Camera-type eye (tissue), 1 donor: ENCODE measurements around the gene ZFPL1. TPM values are rescaled to one million over a fixed set of nuclear protein-coding genes. Genes with fewer than 3 reads are reported as not detected.

Experiments used
- total RNA-seq: library from RNA; depleted of rRNA; stranded (reverse); fragments of >200 nt; gene quantifications from one replicate; pipeline ENCODE4 v1.2.3, GENCODE V29; 2014

The ZFPL1 gene
- total RNA-seq: 28.7 TPM

GRCh38 chr11:65083834-65084597, at the start of gene ZFPL1, which contains the start of gene CDCA5:
Gene ZFPL1, plus strand, starts transcription at chr11:65084222. Its CDS starts 477 bp downstream, at chr11:65084699.
Gene CDCA5, minus strand, starts transcription at chr11:65084040. Its CDS starts 62 bp downstream, at chr11:65083978.

DNA sequence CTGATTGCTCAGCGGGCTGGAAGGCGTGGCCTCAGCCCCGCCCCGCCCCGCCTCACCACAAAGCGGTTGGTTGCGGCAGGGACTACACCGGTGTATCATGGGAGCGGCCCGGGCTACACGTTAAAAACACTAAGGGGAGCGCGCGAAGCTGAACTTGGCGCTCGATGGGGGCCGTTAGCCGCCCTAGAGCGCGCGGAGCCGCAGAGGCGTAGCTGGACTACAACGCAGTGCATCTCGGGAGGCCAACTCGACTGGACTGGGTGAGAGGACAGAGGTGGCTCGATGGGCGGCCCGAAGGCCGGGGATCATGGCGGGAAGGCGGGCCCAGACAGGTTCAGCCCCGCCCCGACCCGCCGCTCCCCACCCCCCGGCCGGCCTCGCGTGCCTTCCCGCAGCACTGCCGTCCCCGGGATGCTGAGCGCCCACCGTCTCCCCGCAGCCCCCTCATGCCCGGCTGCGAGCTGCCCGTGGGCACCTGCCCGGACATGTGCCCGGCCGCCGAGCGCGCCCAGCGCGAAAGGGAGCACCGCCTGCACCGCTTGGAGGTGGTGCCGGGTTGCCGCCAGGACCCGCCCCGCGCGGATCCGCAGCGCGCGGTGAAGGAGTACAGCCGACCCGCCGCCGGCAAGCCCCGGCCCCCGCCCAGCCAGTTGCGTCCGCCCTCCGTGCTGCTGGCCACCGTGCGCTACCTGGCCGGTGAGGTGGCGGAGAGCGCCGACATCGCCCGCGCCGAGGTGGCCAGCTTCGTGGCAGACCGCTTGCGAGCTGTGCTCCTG, 43.0 kb upstream of the ZFPL1 start, which contains the start of gene SAC3D1:
SAC3D1 (plus strand) TSS at position 364 of the 776 bp plus-strand sequence; CDS start at position 447, 83 bp downstream.

DNA sequence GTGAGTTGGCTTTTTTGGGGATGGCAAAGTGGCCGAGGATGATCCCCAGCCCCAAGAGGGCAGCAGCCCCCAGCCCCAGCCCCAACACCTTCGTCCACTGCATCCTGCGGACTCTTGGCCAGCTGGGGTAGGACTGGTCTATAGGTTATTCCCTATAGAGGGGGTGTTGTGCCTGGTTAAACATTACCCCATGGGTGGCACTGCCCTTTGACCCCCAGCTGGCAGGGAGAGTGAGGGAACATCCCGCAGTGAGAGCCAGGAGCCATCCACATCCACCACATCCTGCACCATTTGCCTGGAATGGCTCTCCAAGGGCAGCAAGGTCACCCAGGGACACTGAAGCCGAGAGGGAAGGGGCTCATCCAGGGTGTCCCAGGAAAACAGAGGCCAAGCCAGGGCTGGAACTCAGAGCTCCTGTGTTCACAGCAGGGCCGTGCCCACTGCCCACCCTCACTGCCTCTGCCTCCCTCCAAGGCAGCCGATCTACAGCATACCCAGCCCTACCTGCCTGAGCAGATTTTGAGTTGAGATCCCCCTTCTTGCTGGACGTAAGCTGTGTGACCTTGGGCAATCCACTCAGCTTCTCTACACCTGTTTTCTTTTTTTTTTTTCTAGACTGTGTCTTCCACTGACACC, 25.5 kb upstream of the ZFPL1 start, which contains the start of gene NAALADL1:
NAALADL1 (minus strand) TSS at position 135 of the 636 bp plus-strand sequence; CDS start at position 103, 32 bp downstream.

GRCh38 chr11:65095974-65096806, 12.2 kb downstream of the ZFPL1 start, which contains the start of gene VPS51:
Gene VPS51, plus strand, starts transcription at chr11:65096214. Its CDS starts 37 bp downstream, at chr11:65096251.

GRCh38 chr11:65111744-65112545, 27.9 kb downstream of the ZFPL1 start, which contains the start of gene TM7SF2:
Gene TM7SF2, plus strand, starts transcription at chr11:65111872. Its CDS starts 144 bp downstream, at chr11:65112016.

DNA sequence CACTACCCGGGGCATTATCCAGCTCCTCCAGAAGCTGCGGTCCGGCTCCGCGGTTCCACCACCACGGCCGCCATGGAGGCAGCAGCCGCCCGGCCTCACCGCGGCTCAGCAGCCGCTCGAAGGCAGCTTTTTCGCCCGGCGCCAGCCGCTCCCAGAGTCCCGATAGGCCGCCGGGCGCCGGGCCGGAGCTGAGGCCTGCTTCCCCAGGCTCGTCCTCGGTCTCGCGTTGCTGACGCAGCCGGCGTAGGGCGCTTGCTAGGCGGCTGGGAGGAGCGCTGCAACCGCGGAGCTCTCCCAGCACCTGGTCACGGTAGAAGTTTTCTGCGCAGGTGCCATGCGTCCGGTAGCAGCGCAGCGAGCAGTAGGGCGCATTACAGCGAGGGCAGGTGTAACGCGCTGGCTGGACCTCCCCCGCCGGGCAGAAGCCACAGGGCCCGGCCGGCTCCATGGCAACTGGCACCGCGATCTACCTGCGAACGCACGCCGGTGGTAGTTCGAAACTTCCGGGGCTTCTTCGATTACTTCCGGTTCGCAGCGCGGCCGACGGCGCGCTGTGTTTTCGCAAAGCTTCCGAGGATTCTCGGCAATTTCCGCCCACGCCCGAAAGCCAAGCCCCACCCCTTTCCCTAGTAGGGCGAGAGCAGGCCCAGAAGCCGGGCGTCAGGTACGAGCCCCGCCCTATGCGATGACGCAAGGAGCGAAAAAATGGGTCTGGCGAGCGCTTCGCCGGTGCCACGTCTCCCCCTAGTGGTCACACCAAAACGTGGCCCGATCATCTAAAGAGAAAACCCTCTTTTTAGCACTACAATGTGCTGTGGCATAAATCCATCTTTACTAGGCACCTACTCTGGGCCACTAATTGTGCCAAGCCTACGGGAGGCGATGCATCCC, 33.4 kb downstream of the ZFPL1 start, which contains the start of gene ZNHIT2:
ZNHIT2 (minus strand) TSS at position 496 of the 891 bp plus-strand sequence; CDS start at position 448, 48 bp downstream.

GRCh38 chr11:65121865-65122696, 38.1 kb downstream of the ZFPL1 start, which contains the start of the genes FAU and MRPL49:
Gene FAU, minus strand, starts transcription at chr11:65122134. Its CDS starts 321 bp downstream, at chr11:65121813.
Gene MRPL49, plus strand, starts transcription at chr11:65122321. Its CDS starts 26 bp downstream, at chr11:65122347.

GRCh38 chr11:65134240-65134951, 50.4 kb downstream of the ZFPL1 start, which contains the start of gene SYVN1:
Gene SYVN1, minus strand, starts transcription at chr11:65134519. Its CDS starts 918 bp downstream, at chr11:65133601.

Other genes starting within 250 kb of the ZFPL1 start
- gene CDC42BPG, start 239.6 kb upstream of the ZFPL1 start, total RNA-seq: 2.4 TPM
- gene EHD1, start 205.6 kb upstream of the ZFPL1 start, total RNA-seq: 64.3 TPM
- 15.8 TPM for gene ATG2A, start 167.0 kb upstream of the ZFPL1 start, total RNA-seq
- 23.0 TPM for gene PPP2R5B, start 159.5 kb upstream of the ZFPL1 start, total RNA-seq
- gene GPHA2, start 148.3 kb upstream of the ZFPL1 start, total RNA-seq: not detected
- gene MAJIN, start 112.1 kb upstream of the ZFPL1 start, total RNA-seq: not detected
- 0.16 TPM for gene BATF2, start 87.3 kb upstream of the ZFPL1 start, total RNA-seq
- gene ARL2, start 70.1 kb upstream of the ZFPL1 start, total RNA-seq: 76.0 TPM
- 15.1 TPM for gene SNX15, start 56.8 kb upstream of the ZFPL1 start, total RNA-seq
- 6.2 TPM for gene SAC3D1, start 43.0 kb upstream of the ZFPL1 start, total RNA-seq
- 22.0 TPM for gene NAALADL1, start 25.7 kb upstream of the ZFPL1 start, total RNA-seq
- gene CDCA5, start 182 bp upstream of the ZFPL1 start, total RNA-seq: 3.7 TPM
- 643 TPM for gene VPS51, start 12.0 kb downstream of the ZFPL1 start, total RNA-seq
- 45.1 TPM for gene TM7SF2, start 27.6 kb downstream of the ZFPL1 start, total RNA-seq
- 6.6 TPM for gene ZNHIT2, start 33.5 kb downstream of the ZFPL1 start, total RNA-seq
- gene FAU, start 37.9 kb downstream of the ZFPL1 start, total RNA-seq: 256 TPM
- gene MRPL49, start 38.1 kb downstream of the ZFPL1 start, total RNA-seq: 62.3 TPM
- gene SYVN1, start 50.3 kb downstream of the ZFPL1 start, total RNA-seq: 29.2 TPM
- not detected for gene SPDYC, start 86.0 kb downstream of the ZFPL1 start, total RNA-seq
- 91.5 TPM for gene CAPN1, start 97.7 kb downstream of the ZFPL1 start, total RNA-seq
- 8.9 TPM for gene POLA2, start 177.7 kb downstream of the ZFPL1 start, total RNA-seq
- gene CDC42EP2, start 230.6 kb downstream of the ZFPL1 start, total RNA-seq: 12.8 TPM
- gene DPF2, start 249.6 kb downstream of the ZFPL1 start, total RNA-seq: 60.6 TPM